Esophagus muscularis mucosa (tissue), 4 donors: ENCODE results near the gene NUP98.

Source experiments
- CTCF ChIP-seq, 3 experiments: fragments of 200-600 bp in 2 of 3; fragments of 450-650 bp in 1 of 3; sonication (generic) in 2 of 3; IDR thresholded peaks; one replicate each; pipeline ENCODE4 v1.5.1; 2017 to 2019; ENCODE audit warnings: antibody characterized with exemption in 3 of 3, mild to moderate bottlenecking in 2 of 3, moderate library complexity in 1 of 3
- EP300 ChIP-seq: sonication (generic); formaldehyde crosslinking; IDR thresholded peaks from one replicate; pipeline ENCODE4 v1.6.1; 2017; ENCODE audit warnings: antibody characterized with exemption
- POLR2A ChIP-seq: fragments of 450-650 bp; IDR thresholded peaks from one replicate; pipeline ENCODE4 v1.6.1; 2017; ENCODE audit warnings: antibody characterized with exemption, moderate library complexity, mild to moderate bottlenecking, low read depth
- POLR2AphosphoS5 ChIP-seq, 2 donors: sonication (generic); formaldehyde crosslinking; IDR thresholded peaks; one replicate each; pipeline ENCODE4 v1.6.1; 2017; ENCODE audit warnings: antibody characterized with exemption in 2 of 2

- TF ChIP-seq CTCF (IDR thresholded peaks at IDR 0.05) (no peak), POLR2AphosphoS5 (IDR thresholded peaks at IDR 0.05) (no peak), POLR2A (no peak), EP300 (no peak)
Measured at GRCh38 chr11:3664032-3664630, 133.2 kb downstream of the NUP98 start.
